B cell (primary cell): Measurements from ENCODE around the gene ZFP62. TPM values are rescaled to one million over a fixed set of nuclear protein-coding genes. Genes with fewer than 3 reads are reported as not detected.

Source experiments
- ATAC-seq: fragments of 200-7000 bp; cut with Tn5 transposase; one replicate; pipeline ENCODE4 v1.10.0; 2021; ENCODE audit warnings: low read depth, mild to moderate bottlenecking, moderate number of reproducible peaks, moderate library complexity
- CTCF ChIA-PET: fragments of 350-600 bp; sonication (Branson Sonifier 250); formaldehyde crosslinking; loops from one replicate; lab custom pipeline; 2021; ENCODE audit warnings: antibody characterized with exemption, inconsistent platforms; lab: Charles Lee
- POLR2A ChIA-PET: fragments of 350-600 bp; sonication (Branson Sonifier 250); formaldehyde crosslinking; loops from one replicate; lab custom pipeline; 2021; ENCODE audit warnings: antibody characterized with exemption; lab: Charles Lee
- DNase-seq: peaks from one replicate; pipeline ENCODE4 v3.0.0; 2013
- H2AFZ ChIP-seq: 2 replicates; pipeline ENCODE4 v1.6.1; 2012; ENCODE audit warnings: mild to moderate bottlenecking, low read depth, low read length; ENCODE audit not compliant: insufficient read depth, poor library complexity, severe bottlenecking
- H3K27ac ChIP-seq, 2 donors: 1 replicate in 1 of 2; 2 replicates in 1 of 2; pipeline ENCODE4 v1.5.1; 2012 to 2013; ENCODE audit warnings: low read length in 2 of 2, mild to moderate bottlenecking in 2 of 2, moderate library complexity in 1 of 2
- H3K27me3 ChIP-seq, 4 experiments: fragments of 200-600 bp in 1 of 4; sonication (generic) in 1 of 4; replicated peaks in 1 of 4; 1 replicate in 2 of 4; 2 replicates in 2 of 4; pipeline versions ENCODE4 v1.6.1 to v1.7.0; 2013 to 2016; ENCODE audit warnings: low read length in 3 of 4, mild to moderate bottlenecking in 2 of 4, mixed read lengths in 1 of 4, moderate library complexity in 1 of 4; ENCODE audit not compliant: insufficient read depth in 4 of 4, control insufficient read depth in 3 of 4; ENCODE audit errors: control extremely low read depth in 1 of 4
- H3K36me3 ChIP-seq, 2 experiments: replicated peaks in 1 of 2; 1 replicate in 1 of 2; 2 replicates in 1 of 2; pipeline versions ENCODE4 v1.6.1 to v1.7.1; 2013; ENCODE audit warnings: low read length in 1 of 2; ENCODE audit not compliant: insufficient read depth in 2 of 2, control insufficient read depth in 1 of 2; ENCODE audit errors: control extremely low read depth in 1 of 2, extremely low read depth in 1 of 2
- H3K4me1 ChIP-seq, 2 donors: fragments of 200-600 bp in 1 of 2; sonication (generic) in 1 of 2; 1 replicate in 1 of 2; 2 replicates in 1 of 2; pipeline versions ENCODE4 v1.5.1 to v1.6.1; 2013 to 2017; ENCODE audit warnings: low read length in 2 of 2; ENCODE audit not compliant: control insufficient read depth in 2 of 2, insufficient read depth in 2 of 2
- H3K4me2 ChIP-seq: replicated peaks from 2 replicates; pipeline ENCODE3; 2012; ENCODE audit warnings: mild to moderate bottlenecking, low read depth, low read length; ENCODE audit not compliant: poor library complexity, severe bottlenecking
- H3K4me3 ChIP-seq, 5 experiments: fragments of 200-600 bp in 1 of 5; sonication (generic) in 1 of 5; 1 replicate in 3 of 5; 2 replicates in 2 of 5; pipeline versions ENCODE4 v1.5.1 to v1.7.0; 2011 to 2016; ENCODE audit warnings: low read length in 4 of 5, mild to moderate bottlenecking in 4 of 5, low read depth in 2 of 5, control low read depth in 1 of 5, moderate library complexity in 1 of 5; ENCODE audit not compliant: insufficient read depth in 1 of 5; ENCODE audit errors: control extremely low read depth in 1 of 5, extremely low read depth in 1 of 5
- H3K79me2 ChIP-seq: fragments of 200-600 bp; sonication (generic); one replicate; pipeline ENCODE4 v1.6.0; 2016; ENCODE audit warnings: low read length; ENCODE audit not compliant: control insufficient read depth, insufficient read depth
- H3K9ac ChIP-seq: fragments of 200-600 bp; sonication (generic); 2 replicates; pipeline ENCODE4 v1.6.1; 2017; ENCODE audit warnings: mild to moderate bottlenecking, low read length, moderate library complexity
- H3K9me3 ChIP-seq, 3 donors: one replicate each; pipeline versions ENCODE4 v1.6.1 to v1.7.1; 2013; ENCODE audit warnings: low read length in 2 of 3; ENCODE audit not compliant: control insufficient read depth in 2 of 3, insufficient read depth in 1 of 3; ENCODE audit errors: control extremely low read depth in 1 of 3
- H4K20me1 ChIP-seq: 2 replicates; pipeline ENCODE4 v1.6.0; 2012; ENCODE audit warnings: mild to moderate bottlenecking, low read length; ENCODE audit not compliant: insufficient read depth, control insufficient read depth, poor library complexity, severe bottlenecking
- H3K27ac Mint-ChIP-seq: one replicate; pipeline ENCODE4 v1.8.0; 2021; ENCODE audit warnings: mixed read lengths
- H3K27me3 Mint-ChIP-seq: one replicate; pipeline ENCODE4 v1.8.0; 2021; ENCODE audit warnings: mixed read lengths
- H3K4me1 Mint-ChIP-seq: one replicate; pipeline ENCODE4 v1.8.0; 2021; ENCODE audit warnings: mixed read lengths
- H3K4me3 Mint-ChIP-seq: one replicate; pipeline ENCODE4 v1.8.0; 2021; ENCODE audit warnings: mixed read lengths
- H3K9me3 Mint-ChIP-seq: one replicate; pipeline ENCODE4 v1.8.0; 2022; ENCODE audit warnings: mixed read lengths; ENCODE audit not compliant: insufficient read depth
- CTCF ChIP-seq: fragments of 200-600 bp; IDR thresholded peaks from one replicate; pipeline ENCODE4 v1.8.0; 2022; ENCODE audit warnings: antibody characterized with exemption, mild to moderate bottlenecking
- EZH2 ChIP-seq: IDR thresholded peaks from 2 replicates; pipeline ENCODE4 v1.6.1; 2012; ENCODE audit warnings: borderline replicate concordance, low read depth, mild to moderate bottlenecking, moderate library complexity, low read length; ENCODE audit not compliant: insufficient read depth, poor library complexity, severe bottlenecking
- WGBS: methylation state at CpG from one replicate; pipeline ENCODE4 v1.1.5; 2013; ENCODE audit warnings: missing lambda C conversion rate; ENCODE audit not compliant: insufficient coverage; 5-methylcytosine and 5-hydroxymethylcytosine counted together
- intact Hi-C: fragments of 100-400 bp; cut with micrococcal nuclease; formaldehyde crosslinking; loops from one replicate; pipeline ENCODE4 v1.10.0; 2022
- polyA plus RNA-seq: library from polyadenylated mRNA; depleted of rRNA; stranded (reverse); fragments of >200 nt; gene quantifications from 2 replicates; pipeline ENCODE4 v1.2.3, GENCODE V29; 2012
- total RNA-seq, 2 donors: library from RNA; stranded (reverse); fragments of 120-200 nt in 1 of 2; gene quantifications; 1 replicate in 1 of 2; 2 replicates in 1 of 2; pipeline versions ENCODE4 v1.2.3 to v1.2.4, GENCODE V29; 2013 to 2022

ZFP62 gene
- total and polyA plus RNA-seq, 2 donors (not counting 1 experiment from before 2014, with no cell fraction given): 19.1 to 61.8 TPM

- TF ChIP-seq CTCF: no peak
- no peak for TF ChIP-seq EZH2
- ChIA-PET CTCF (interaction anchor here (0.6 to 5.1 kb wide), 3 partner anchors 21 to 378 kb away, joined by 3 to 47 read pairs (median 3); no protein-coding TSS in a partner anchor), POLR2A (interaction anchor here (0.5 to 4.9 kb wide), 17 partner anchors 8 to 451 kb away, joined by 3 to 79 read pairs (median 5); partner anchors contain the start of genes MGAT1, TRIM41 and ZFP62)
- Histone ChIP-seq H2AFZ (peak overlapping the region; percentile 97), H3K4me1 (peaks cover 52 to 60% of the 10 kb centered on the region in 2 donors), H4K20me1 (no peaks in the 10 kb centered on the region), H3K4me2 (peak overlapping the region; percentile 90), H3K79me2 (peaks cover 33% of the 10 kb centered on the region), H3K9ac (peak overlapping the region; percentile 93), H3K4me3 (peak overlapping the region; percentile 47 to 94 (median 71)), H3K27me3 (no peaks in the 10 kb centered on the region), H3K9me3 (no peaks in the 10 kb centered on the region), H3K27ac (peak overlapping the region; percentile 81 to 91), H3K36me3 (peaks cover 0 to 2% of the 10 kb centered on the region in 2 experiments)
- Mint-ChIP-seq H3K4me3 (peak overlapping the region; percentile 88), H3K27me3 (no peaks in the 10 kb centered on the region), H3K27ac (peak overlapping the region; percentile 95), H3K9me3 (no peaks in the 10 kb centered on the region), H3K4me1 (peaks cover 67% of the 10 kb centered on the region)
- intact Hi-C loops: loop anchor here (1.0 to 2.0 kb wide), 4 partner anchors 8 to 51 kb away; partner anchors contain the start of genes MGAT1 and ZFP62
- DNase-seq: peak; percentile 99
- under 1% methylated on average over 59 of the region's 66 CpGs for WGBS
- ATAC-seq: peak; percentile 82
These were observed 50.7 kb downstream of the ZFP62 start for GRCh38 chr5:180810210-180810958.
